ENCODE measurements around the gene LGI2. TPM values are rescaled to one million over a fixed set of nuclear protein-coding genes. Genes with fewer than 3 reads are reported as not detected.

Gene LGI2
- total and polyA plus RNA-seq, 2 of the 8 experiments (the other 6 are each of a cell fraction or from before 2014, with no cell fraction given): 2.3 to 4.0 TPM

DNA sequence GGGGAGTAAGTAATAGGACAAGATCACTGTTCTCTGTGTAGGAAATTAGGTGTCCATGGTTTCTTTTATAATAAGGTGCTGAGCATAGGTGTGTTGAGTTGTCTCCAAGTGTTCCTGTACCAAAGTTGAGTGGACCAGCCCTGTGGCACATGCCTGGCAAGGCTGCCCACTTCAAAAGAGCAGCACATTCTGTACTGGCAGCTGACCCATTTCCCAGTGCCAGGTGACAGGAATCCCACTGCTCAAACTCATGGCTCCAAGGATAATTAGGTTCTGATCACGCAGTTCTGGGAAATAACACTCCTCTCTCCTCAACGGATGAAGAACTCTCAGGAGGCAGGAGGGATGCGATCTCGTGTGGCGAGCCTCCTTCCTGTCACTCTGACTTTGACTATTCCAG is 12.8 kb upstream of the LGI2 start (continued):
- TF ChIP-seq, protein P1, sequence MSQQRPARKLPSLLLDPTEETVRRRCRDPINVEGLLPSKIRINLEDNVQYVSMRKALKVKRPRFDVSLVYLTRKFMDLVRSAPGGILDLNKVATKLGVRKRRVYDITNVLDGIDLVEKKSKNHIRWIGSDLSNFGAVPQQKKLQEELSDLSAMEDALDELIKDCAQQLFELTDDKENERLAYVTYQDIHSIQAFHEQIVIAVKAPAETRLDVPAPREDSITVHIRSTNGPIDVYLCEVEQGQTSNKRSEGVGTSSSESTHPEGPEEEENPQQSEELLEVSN (IDR thresholded peaks at IDR 0.05): no peak
- TF ChIP-seq CEBPB (IDR thresholded peaks at IDR 0.05; ENCODE audit: low read depth, low read length): no peak
- no peak for TF ChIP-seq SP1 (IDR thresholded peaks at IDR 0.05; ENCODE audit: low read depth, low read length)
- no peak for TF ChIP-seq TAF7 (optimal IDR thresholded peaks at IDR 0.05; ENCODE audit: borderline replicate concordance, low read depth, low read length)
- no peak for TF ChIP-seq NANOG (IDR thresholded peaks at IDR 0.05; ENCODE audit: insufficient read depth, low read depth, low read length, poor library complexity, severe bottlenecking)

All from H1 (cell line).